ENCODE measurements around the gene STH. TPM values are rescaled to one million over a fixed set of nuclear protein-coding genes. Genes with fewer than 3 reads are reported as not detected.

The STH gene
- total and polyA plus RNA-seq, 9 of the 15 experiments (the other 6 are each of a cell fraction or from before 2014, with no cell fraction given): not detected

- in situ Hi-C loops (cut with MboI) (loop anchor here (25.0 kb wide), 1 partner anchor 842 kb away; no protein-coding TSS in a partner anchor), intact Hi-C loops (cut with micrococcal nuclease) (no loop called here)
- DNase-seq (ENCODE audit: extremely low read depth in 1 of 4, low spot score in 3 of 4) (no peak), FAIRE-seq (no peak), ATAC-seq (no peak)
- CTCF ChIA-PET (ENCODE audit: low intra/inter-chr PET ratio): no interaction called here
- POLR2A ChIA-PET: no interaction called here
- no TSS peak for BruUV-seq (replicated peaks)
- no peak overlapping the region for H3K4me2 ChIP-seq (ENCODE audit: insufficient read depth, low read length)
- H3K27me3 ChIP-seq (ENCODE audit: control insufficient read depth in 2 of 2, insufficient read depth in 2 of 2, low read length in 2 of 2): no peaks in the 10 kb centered on the region
- H2AFZ ChIP-seq (ENCODE audit: low read depth, low read length): no peak overlapping the region
- no peaks in the 10 kb centered on the region for H3K79me2 ChIP-seq (ENCODE audit: control insufficient read depth, insufficient read depth, low read length)
- H3K4me3 ChIP-seq: no peak overlapping the region
- no peaks in the 10 kb centered on the region for H3K9me3 ChIP-seq (replicated peaks; ENCODE audit: control insufficient read depth, insufficient read depth, low read depth, low read length)
- peak overlapping the region in 1 of 2 experiments; percentile 62; a peak in 1 of 4 replicates for H3K9ac ChIP-seq (ENCODE audit: insufficient read depth in 1 of 2, low read depth in 2 of 2, low read length in 2 of 2)
- no peaks in the 10 kb centered on the region for H3K9me1 ChIP-seq (ENCODE audit: control insufficient read depth, insufficient read depth, low read length)
- no peaks in the 10 kb centered on the region for H4K20me1 ChIP-seq (replicated peaks; ENCODE audit: control insufficient read depth, insufficient read depth, low read length)
- peaks cover 0 to 13% of the 10 kb centered on the region in 2 experiments; a peak in 3 of 5 replicates for H3K4me1 ChIP-seq (replicated peaks in 1 of 2; ENCODE audit: control insufficient read depth in 2 of 2, insufficient read depth in 2 of 2, low read length in 2 of 2)
- H3K27ac ChIP-seq (ENCODE audit: extremely low read depth, low read depth, low read length): no peak overlapping the region
- WGBS (ENCODE audit: insufficient coverage, low coverage, missing lambda C conversion rate): 53% methylated on average over 14 of the region's 14 CpGs
- no peaks in the 10 kb centered on the region for H3K36me3 ChIP-seq (ENCODE audit: control insufficient read depth, insufficient read depth, low read length)
- TF ChIP-seq BCOR (IDR thresholded peaks at IDR 0.05) (peak; percentile 49; the same call in 1 of the 2 replicates), BRD4 (IDR thresholded peaks at IDR 0.05) (no peak), MEF2D (tag; conservative IDR thresholded peaks at IDR 0.05; ENCODE audit: low read depth) (no peak), NR1H2 (CRISPR knock-in tag; IDR thresholded peaks at IDR 0.05) (no peak), AFF1 (IDR thresholded peaks at IDR 0.05; ENCODE audit: low read depth in 1 of 2, partially characterized antibody in 2 of 2) (no peak), ZBTB11 (CRISPR knock-in tag; IDR thresholded peaks at IDR 0.05) (no peak), BRCA1 (IDR thresholded peaks at IDR 0.05) (no peak), BRCA1 (CRISPR knock-in tag; IDR thresholded peaks at IDR 0.05) (no peak), RAD21 (CRISPR knock-in tag; conservative IDR thresholded peaks at IDR 0.05 in 1 of 2, IDR thresholded peaks at IDR 0.05 in 1 of 2) (no peak), HMGXB4 (CRISPR knock-in tag; IDR thresholded peaks at IDR 0.05) (no peak), ZFP36 (IDR thresholded peaks at IDR 0.05; ENCODE audit: low read depth, low read length, partially characterized antibody) (peak; percentile 63)
These were observed 3.3 kb upstream of the STH start for GRCh38 chr17:45995627-45996270.

Measured in K562 (cell line).